Ramos (cell line): Measurements from ENCODE around the gene IGF1R.

Experiments used
- in situ Hi-C: fragments of 300-500 bp; cut with MboI; formaldehyde crosslinking; loops from one replicate; pipeline ENCODE4 v1.14.3; 2022; ENCODE audit warnings: low sequenced_read_pairs; ENCODE audit not compliant: unreplicated experiment

IGF1R gene

DNA sequence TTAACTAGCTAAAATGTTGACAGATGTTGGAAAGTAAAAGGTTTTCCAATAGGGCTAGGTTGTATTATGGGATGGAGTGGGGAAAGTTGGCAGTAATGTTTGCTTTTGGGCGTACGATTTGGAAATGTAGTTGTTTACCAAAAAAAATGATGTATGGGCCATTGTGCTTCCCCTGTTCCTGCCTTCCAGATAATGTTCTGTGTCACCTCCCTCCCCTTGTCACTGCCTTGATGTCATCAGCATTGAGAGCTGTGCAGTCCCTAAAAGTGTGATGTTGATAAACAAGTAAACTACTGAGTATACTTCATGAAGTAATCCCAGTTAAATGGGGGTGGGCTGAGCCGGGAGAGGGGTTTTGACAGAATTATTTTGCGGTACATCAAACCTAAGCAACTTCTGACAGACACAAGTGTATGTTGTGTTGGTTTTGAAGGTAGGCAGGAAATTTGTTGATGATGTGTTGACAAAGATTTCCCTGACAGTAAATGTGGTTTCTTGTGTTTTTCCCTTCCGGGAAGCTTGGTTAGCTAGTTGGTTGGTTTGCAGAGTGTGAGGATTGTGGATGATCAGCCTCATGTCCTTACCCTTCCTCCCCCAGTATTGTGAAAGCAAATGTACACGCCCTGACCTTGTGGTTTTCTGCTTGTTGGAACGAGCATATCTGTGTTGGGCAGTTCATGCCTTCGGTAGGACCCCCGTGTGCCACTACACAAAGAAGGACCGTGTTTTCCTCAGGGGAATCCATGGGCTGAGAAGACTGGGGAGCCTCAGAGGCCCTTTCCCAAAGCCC, 271.9 kb downstream of the IGF1R start:
- in situ Hi-C loops, result no loop called here

DNA sequence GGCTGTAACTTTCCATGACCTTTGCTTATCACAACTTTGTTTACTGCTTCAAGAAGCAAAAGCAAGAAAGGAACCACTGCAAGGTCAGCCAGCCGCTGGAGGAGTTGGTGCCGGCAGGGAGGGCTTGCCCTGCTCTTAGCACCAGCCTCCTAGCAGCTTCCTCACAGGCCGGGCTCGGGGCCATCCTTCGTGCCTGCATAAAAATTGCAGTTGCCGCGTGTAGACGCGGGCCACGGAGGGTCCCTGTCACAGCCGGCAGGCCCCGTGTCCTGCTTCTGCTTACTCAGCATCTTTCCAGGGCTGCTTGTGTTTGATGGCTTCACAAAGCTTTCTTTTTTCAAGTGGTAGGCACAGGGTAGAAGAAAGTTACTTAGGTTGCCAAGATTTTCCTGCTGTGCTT, 274.8 kb downstream of the IGF1R start:
- in situ Hi-C loops, result no loop called here

DNA sequence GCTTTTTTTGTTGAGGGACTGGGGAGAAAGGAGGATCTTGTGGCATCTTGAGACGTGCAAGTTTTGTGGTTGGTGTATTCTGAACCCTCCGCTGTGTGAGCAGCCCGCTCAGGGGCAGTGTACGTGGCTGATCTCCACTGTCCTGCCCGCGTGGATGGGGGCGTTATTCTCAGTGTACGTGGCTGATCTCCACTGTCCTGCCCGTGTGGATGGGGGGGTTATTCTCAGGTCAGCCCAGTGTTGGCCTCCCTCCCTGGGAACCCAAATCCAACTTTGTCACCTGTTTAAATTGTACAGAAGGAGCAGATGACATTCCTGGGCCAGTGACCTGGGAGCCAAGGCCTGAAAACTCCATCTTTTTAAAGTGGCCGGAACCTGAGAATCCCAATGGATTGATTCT, 275.2 kb downstream of the IGF1R start:
- in situ Hi-C loops, result no loop called here

DNA sequence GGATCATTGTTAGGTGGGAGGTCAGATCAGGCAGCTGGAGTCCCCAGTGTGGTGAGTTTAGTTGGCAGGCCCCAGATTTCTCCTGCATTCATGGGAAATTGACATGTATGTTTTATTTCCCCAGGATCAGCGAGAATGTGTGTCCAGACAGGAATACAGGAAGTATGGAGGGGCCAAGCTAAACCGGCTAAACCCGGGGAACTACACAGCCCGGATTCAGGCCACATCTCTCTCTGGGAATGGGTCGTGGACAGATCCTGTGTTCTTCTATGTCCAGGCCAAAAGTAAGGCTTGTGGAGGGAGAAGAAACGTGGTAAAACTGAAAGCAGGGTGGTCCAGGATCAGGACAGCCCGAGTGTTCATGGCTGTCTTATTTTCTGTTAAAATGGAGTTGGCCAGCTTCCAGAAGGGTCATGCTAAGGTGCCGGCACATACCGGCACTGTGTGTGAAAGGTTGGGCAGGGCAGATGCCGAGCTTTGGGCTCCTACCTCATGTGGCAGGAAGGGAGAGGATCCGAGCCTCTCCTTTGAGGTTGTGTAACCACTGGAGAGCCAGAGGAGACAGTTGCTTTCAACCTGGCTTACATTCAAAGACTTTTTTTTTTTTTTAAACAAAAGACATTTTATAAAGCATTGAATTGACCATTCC, 276.2 kb downstream of the IGF1R start:
- in situ Hi-C loops, result no loop called here

GRCh38 chr15:98926236-98926635, 277.9 kb downstream of the IGF1R start:
- in situ Hi-C loops, result no loop called here

GRCh38 chr15:98927022-98927421, 278.7 kb downstream of the IGF1R start:
- in situ Hi-C loops, result no loop called here

DNA sequence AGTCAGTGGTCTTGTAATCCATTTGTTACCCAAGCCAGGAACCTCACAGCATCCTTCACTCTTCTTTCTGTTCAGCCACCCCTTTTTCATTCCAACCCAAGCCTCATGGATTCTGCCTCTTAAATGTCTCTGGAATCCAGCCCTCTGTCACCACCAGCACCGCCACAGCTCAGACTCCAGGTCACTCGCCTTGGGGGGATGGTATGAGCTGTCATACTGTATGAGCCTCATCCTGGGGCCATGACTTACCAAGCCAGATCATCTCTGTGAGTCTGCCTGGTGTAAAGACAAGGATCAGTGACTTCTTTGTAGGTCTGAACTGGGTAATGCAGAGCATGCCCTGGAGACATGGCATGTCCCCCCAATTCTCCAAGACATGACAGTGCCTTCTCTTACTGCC, 279.7 kb downstream of the IGF1R start:
- in situ Hi-C loops, result no loop called here

- in situ Hi-C loops, result no loop called here
Observed at GRCh38 chr15:98930576-98930975, 282.2 kb downstream of the IGF1R start.

DNA sequence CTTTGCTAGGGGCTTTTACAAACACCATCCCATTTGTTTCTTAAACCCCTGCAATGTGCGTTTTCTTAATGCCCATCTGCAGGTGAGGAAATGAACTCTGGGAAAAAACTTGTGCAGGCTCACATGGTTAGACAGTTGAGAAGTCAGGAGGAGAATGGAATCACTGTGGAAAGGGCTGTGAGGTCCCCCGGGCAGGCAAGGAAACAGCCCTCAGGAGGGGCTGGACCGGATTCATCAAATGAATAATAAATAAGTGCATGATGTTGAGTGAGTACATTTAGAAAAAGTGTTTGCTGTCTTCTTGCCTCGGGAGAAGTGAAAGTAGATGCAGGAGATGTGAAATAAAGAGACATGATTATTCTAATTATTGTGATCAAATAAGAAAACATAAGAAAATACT, 282.7 kb downstream of the IGF1R start:
- in situ Hi-C loops, result no loop called here

DNA sequence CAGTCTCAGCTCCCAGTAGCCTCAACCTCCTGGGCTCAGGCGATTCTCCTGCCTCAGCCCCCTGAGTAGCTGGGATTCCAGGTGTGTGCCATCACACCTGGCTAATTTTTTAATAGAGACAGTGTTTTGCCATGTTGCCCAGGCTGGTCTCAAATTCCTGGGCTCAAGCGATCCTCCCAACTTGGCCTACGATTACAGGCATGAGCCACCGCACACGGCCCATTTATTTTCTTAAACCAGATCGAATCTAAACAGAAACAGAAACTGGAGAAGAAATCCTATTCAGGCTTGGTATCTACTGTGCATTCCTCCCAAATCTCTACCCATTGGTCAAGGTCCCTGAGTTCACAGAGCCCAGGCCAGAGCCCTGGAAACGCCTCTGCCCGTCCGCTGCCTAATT, 285.1 kb downstream of the IGF1R start:
- in situ Hi-C loops, result no loop called here

- in situ Hi-C loops, result no loop called here
Observed at GRCh38 chr15:98935736-98936135, 287.4 kb downstream of the IGF1R start.

GRCh38 chr15:98937413-98938104, 289.2 kb downstream of the IGF1R start:
- in situ Hi-C loops, result no loop called here

GRCh38 chr15:98938105-98938417, 289.7 kb downstream of the IGF1R start:
- in situ Hi-C loops, result no loop called here

GRCh38 chr15:98938799-98939198, 290.5 kb downstream of the IGF1R start:
- in situ Hi-C loops, result no loop called here

DNA sequence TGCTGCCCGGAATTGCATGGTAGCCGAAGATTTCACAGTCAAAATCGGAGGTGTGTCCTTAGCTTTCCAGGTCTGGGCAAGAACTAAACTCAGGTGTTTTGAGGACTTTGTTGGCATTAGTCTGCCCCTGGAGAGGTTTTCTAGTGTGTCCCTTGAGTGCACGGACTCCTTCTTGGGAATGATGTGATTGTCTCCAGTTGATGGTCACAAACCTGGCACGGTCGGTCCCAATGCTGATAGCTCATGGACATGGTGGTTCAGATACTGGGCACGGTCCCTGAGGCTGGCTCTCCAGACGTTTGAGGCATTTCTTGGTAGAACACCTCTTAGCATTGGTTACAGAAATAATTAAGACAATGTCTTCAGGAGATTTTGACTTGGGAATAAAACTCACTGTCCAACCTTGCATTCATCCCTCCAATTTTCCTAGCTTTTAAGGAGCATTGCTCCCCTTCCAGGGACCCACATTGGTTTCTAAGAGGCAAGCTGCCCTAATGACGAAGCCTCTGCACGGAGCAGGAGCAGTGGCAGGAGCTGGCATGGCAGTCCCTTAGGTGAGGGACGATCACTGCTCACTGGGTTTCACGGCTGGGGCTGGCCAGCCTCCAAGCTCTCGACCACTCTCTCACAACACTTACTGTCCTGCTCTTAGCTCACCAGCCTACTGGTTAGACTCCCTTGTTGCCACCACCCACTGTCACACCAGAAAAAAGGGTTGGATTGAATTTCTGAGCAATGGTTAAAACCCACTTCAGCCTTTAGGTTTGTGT, 291.2 kb downstream of the IGF1R start:
- in situ Hi-C loops, result no loop called here

GRCh38 chr15:98941595-98942255, 293.4 kb downstream of the IGF1R start:
- in situ Hi-C loops, result no loop called here

- in situ Hi-C loops, result no loop called here
Observed at GRCh38 chr15:98942431-98942830, 294.1 kb downstream of the IGF1R start.

GRCh38 chr15:98943051-98943508, 294.7 kb downstream of the IGF1R start:
- in situ Hi-C loops, result no loop called here

DNA sequence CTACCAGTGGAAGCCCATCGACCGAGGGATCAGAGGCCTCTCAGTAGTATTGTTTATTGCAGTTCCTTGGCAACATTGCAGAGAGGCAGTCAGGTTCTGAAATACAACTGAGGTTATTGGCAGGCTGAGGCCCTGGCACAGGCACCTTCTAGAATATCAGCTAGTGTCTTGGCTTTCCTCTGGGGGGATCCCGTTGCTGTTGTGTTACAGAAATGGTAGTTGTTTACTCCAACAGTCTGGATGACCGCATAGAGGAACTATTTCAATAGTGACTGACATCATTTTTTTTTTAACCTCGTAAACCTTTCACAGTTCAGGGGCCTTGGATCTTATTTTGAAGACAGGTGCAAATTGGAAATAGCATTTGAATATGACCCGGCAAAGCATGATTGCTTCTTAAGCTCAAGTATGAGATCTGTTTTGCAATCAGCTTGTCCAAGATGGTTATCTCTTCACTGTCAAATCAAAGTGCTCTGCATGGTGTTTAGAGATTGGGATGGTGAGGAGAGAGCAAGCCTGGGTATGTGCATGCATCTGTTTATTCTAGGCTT, 295.3 kb downstream of the IGF1R start:
- in situ Hi-C loops, result no loop called here
